ENCODE results near the gene ZDHHC18.

DNA sequence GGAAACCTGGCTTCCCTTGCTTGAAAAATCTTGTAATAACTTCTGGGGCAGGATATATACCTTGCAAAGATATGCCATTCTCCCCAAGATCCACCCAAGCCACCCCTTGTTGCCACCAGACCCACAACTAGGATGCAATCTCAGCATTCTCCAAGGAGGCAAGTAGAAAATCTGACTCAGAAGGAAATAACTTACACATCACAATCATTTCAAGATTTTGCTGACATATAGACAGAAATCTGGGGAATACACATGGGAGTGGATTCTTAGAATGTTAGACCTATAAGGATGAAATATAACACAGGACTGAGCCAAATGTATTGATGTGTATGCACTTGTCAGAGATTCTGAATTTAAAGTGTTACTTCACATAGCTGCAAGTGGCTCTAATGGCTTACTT lies 14.8 kb upstream of the ZDHHC18 start:
- TF ChIP-seq CTCF (IDR thresholded peaks at IDR 0.05) (no peak), POLR2AphosphoS5 (IDR thresholded peaks at IDR 0.05) (no peak), EP300 (IDR thresholded peaks at IDR 0.05) (no peak)
